ENCODE data around the gene TSPAN18.

DNA sequence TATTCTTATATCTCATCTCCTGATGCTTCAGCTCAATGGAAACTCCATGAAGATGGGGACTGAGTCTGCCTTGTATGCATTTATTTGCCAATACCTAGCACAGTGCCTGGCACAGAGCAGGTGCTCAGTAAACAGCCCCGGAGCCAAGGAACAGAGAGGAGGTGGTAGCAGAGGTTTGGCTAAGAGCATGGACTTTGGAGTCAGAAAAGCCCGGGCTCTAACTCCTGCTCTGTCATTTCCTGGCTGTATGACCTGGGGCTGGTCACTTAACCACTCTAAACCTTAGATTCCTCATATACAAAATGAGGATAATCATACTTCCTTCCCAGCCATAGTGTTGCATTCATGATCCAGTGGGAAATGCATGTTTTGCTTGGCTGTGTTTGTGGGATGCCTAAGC, 187.3 kb downstream of the TSPAN18 start:
- TF ChIP-seq, protein P1, sequence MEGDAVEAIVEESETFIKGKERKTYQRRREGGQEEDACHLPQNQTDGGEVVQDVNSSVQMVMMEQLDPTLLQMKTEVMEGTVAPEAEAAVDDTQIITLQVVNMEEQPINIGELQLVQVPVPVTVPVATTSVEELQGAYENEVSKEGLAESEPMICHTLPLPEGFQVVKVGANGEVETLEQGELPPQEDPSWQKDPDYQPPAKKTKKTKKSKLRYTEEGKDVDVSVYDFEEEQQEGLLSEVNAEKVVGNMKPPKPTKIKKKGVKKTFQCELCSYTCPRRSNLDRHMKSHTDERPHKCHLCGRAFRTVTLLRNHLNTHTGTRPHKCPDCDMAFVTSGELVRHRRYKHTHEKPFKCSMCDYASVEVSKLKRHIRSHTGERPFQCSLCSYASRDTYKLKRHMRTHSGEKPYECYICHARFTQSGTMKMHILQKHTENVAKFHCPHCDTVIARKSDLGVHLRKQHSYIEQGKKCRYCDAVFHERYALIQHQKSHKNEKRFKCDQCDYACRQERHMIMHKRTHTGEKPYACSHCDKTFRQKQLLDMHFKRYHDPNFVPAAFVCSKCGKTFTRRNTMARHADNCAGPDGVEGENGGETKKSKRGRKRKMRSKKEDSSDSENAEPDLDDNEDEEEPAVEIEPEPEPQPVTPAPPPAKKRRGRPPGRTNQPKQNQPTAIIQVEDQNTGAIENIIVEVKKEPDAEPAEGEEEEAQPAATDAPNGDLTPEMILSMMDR (IDR thresholded peaks at IDR 0.05): no peak
- TF ChIP-seq POLR2AphosphoS5 (IDR thresholded peaks at IDR 0.05; ENCODE audit: insufficient read depth in 1 of 2, low read depth in 1 of 2): no peak

All from vagina (tissue), 2 donors.